Tibial artery (tissue), 4 donors: Measurements from ENCODE around the gene MSX1.
A peak's percentile ranks its signal among the peaks of the same experiment; 100 is the strongest.

ENCODE experiments used
- DNase-seq, 2 donors: peaks; one replicate each; pipeline ENCODE4 v3.0.0-alpha.2; 2019
- H3K27ac ChIP-seq, 2 donors: fragments of 200-600 bp; sonication (generic) in 1 of 2; 1 replicate in 1 of 2; 2 replicates in 1 of 2; pipeline ENCODE4 v1.5.1; 2018 to 2019; ENCODE audit warnings: mild to moderate bottlenecking in 1 of 2
- H3K27me3 ChIP-seq, 2 donors: fragments of 200-600 bp; sonication (generic) in 1 of 2; one replicate each; pipeline versions ENCODE4 v1.5.1 to v1.6.0; 2016 to 2019
- H3K36me3 ChIP-seq, 3 donors: fragments of 200-600 bp; sonication (generic) in 2 of 3; one replicate each; pipeline ENCODE4 v1.5.1; 2016 to 2019; ENCODE audit warnings: mild to moderate bottlenecking in 2 of 3
- H3K4me1 ChIP-seq, 4 donors: fragments of 200-600 bp; sonication (generic) in 2 of 4; 1 replicate in 3 of 4; 2 replicates in 1 of 4; pipeline ENCODE4 v1.5.1; 2016 to 2019
- H3K4me3 ChIP-seq, 2 donors: fragments of 200-600 bp; sonication (generic) in 1 of 2; 1 replicate in 1 of 2; 2 replicates in 1 of 2; pipeline ENCODE4 v1.5.1; 2018 to 2019; ENCODE audit warnings: mild to moderate bottlenecking in 2 of 2
- H3K9me3 ChIP-seq, 3 donors: fragments of 200-600 bp; sonication (generic) in 1 of 3; one replicate each; pipeline ENCODE4 v1.5.1; 2016 to 2019
- CTCF ChIP-seq, 2 experiments: fragments of 200-600 bp in 1 of 2; fragments of 450-650 bp in 1 of 2; IDR thresholded peaks; one replicate each; pipeline ENCODE4 v1.5.1; 2017 to 2019; ENCODE audit warnings: antibody characterized with exemption in 2 of 2, mild to moderate bottlenecking in 1 of 2, moderate library complexity in 1 of 2
- intact Hi-C: fragments of 100-400 bp; cut with DNase I; formaldehyde crosslinking; loops from one replicate; pipeline ENCODE4 v1.15.0; 2023; ENCODE audit warnings: low total_unique reads

MSX1 gene

DNA sequence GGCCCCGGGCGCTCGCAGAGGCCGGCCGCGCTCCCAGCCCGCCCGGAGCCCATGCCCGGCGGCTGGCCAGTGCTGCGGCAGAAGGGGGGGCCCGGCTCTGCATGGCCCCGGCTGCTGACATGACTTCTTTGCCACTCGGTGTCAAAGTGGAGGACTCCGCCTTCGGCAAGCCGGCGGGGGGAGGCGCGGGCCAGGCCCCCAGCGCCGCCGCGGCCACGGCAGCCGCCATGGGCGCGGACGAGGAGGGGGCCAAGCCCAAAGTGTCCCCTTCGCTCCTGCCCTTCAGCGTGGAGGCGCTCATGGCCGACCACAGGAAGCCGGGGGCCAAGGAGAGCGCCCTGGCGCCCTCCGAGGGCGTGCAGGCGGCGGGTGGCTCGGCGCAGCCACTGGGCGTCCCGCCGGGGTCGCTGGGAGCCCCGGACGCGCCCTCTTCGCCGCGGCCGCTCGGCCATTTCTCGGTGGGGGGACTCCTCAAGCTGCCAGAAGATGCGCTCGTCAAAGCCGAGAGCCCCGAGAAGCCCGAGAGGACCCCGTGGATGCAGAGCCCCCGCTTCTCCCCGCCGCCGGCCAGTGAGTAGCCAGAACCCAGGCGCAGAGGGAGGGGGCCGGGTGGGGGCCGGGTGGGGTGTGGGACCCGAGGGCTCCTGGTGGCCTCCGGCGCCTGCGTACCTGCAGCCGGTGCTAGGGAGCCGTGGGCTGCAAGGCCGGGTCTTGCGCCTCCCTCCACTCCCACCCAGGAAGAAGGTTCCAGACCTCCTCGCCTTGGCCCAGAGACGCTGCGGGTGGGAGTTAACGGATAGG is 534 bp downstream of the MSX1 start:
- intact Hi-C loops: no loop called here
- H3K4me3 ChIP-seq: peak overlapping the region; percentile 60 to 62
- H3K27ac ChIP-seq: peak overlapping the region; percentile 1 to 58
- H3K36me3 ChIP-seq: peaks cover 0 to 6% (median 5%) of the 10 kb centered on the region in 3 donors
- H3K4me1 ChIP-seq: peaks cover 0 to 61% (median 47%) of the 10 kb centered on the region in 4 donors
- TF ChIP-seq CTCF (IDR thresholded peaks at IDR 0.05): no peak
- H3K27me3 ChIP-seq: peaks cover 3 to 89% of the 10 kb centered on the region in 2 donors
- H3K9me3 ChIP-seq: no peaks in the 10 kb centered on the region
- DNase-seq: no peak

- Histone ChIP-seq H3K4me1 (peaks cover 0 to 61% (median 51%) of the 10 kb centered on the region in 4 donors), H3K27ac (peak overlapping the region; percentile 1 to 58), H3K4me3 (peak overlapping the region; percentile 60 to 62), H3K9me3 (no peaks in the 10 kb centered on the region), H3K27me3 (peaks cover 0 to 89% of the 10 kb centered on the region in 2 donors), H3K36me3 (peaks cover 0 to 6% (median 5%) of the 10 kb centered on the region in 3 donors)
- TF ChIP-seq CTCF (IDR thresholded peaks at IDR 0.05): no peak
- no peak for DNase-seq
- intact Hi-C loops: no loop called here
These were observed 1.3 kb downstream of the MSX1 start for GRCh38 chr4:4860600-4861389.

GRCh38 chr4:4861390-4862018 is 2.0 kb downstream of the MSX1 start:
- TF ChIP-seq CTCF (IDR thresholded peaks at IDR 0.05): no peak
- Histone ChIP-seq H3K27ac (no peak overlapping the region), H3K4me1 (peaks cover 0 to 61% (median 50%) of the 10 kb centered on the region in 4 donors), H3K27me3 (peaks cover 0 to 89% of the 10 kb centered on the region in 2 donors), H3K36me3 (peaks cover 0 to 6% (median 5%) of the 10 kb centered on the region in 3 donors), H3K9me3 (no peaks in the 10 kb centered on the region), H3K4me3 (peak overlapping the region; percentile 60 to 62)
- DNase-seq: no peak
- intact Hi-C loops: no loop called here

GRCh38 chr4:4862071-4862551 is 2.6 kb downstream of the MSX1 start:
- no peak overlapping the region for H3K27ac ChIP-seq
- H3K4me1 ChIP-seq: peaks cover 0 to 61% (median 50%) of the 10 kb centered on the region in 4 donors
- intact Hi-C loops: no loop called here
- H3K36me3 ChIP-seq: peaks cover 0 to 6% (median 5%) of the 10 kb centered on the region in 3 donors
- no peaks in the 10 kb centered on the region for H3K9me3 ChIP-seq
- H3K27me3 ChIP-seq: peaks cover 0 to 89% of the 10 kb centered on the region in 2 donors
- no peak overlapping the region for H3K4me3 ChIP-seq
- TF ChIP-seq CTCF (IDR thresholded peaks at IDR 0.05): no peak
- DNase-seq: no peak
